Activated CD4-positive, CD25-positive, alpha-beta regulatory T cell treated with anti-CD3 and anti-CD28 coated beads, Interleukin-2, amount 50 U/mL, for 16 hours (primary cell): ENCODE data around the gene FAM53B.

Source experiments
- DNase-seq: peaks from one replicate; pipeline ENCODE4 v3.0.0-alpha.2; 2020; ENCODE audit warnings: low read depth, low spot score

FAM53B gene

GRCh38 chr10:124648738-124649137 lies 95.4 kb downstream of the FAM53B start:
- DNase-seq, result no peak

- DNase-seq, result no peak
Measured at GRCh38 chr10:124648131-124648475, 96.1 kb downstream of the FAM53B start.

- DNase-seq, result no peak
Measured at GRCh38 chr10:124647421-124648130, 96.6 kb downstream of the FAM53B start.

- no peak for DNase-seq
Measured at GRCh38 chr10:124646483-124647352, 97.5 kb downstream of the FAM53B start.

- DNase-seq, result no peak
Measured at GRCh38 chr10:124645467-124646095, 98.6 kb downstream of the FAM53B start.

GRCh38 chr10:124644771-124645415 lies 99.3 kb downstream of the FAM53B start:
- DNase-seq, result no peak

GRCh38 chr10:124644236-124644635 lies 99.9 kb downstream of the FAM53B start:
- DNase-seq, result no peak

- no peak for DNase-seq
Measured at GRCh38 chr10:124643330-124644009, 100.7 kb downstream of the FAM53B start.

GRCh38 chr10:124642088-124642710 lies 102.0 kb downstream of the FAM53B start:
- no peak for DNase-seq

GRCh38 chr10:124641282-124642087 lies 102.7 kb downstream of the FAM53B start:
- DNase-seq, result no peak

GRCh38 chr10:124640538-124641231 lies 103.5 kb downstream of the FAM53B start:
- no peak for DNase-seq

- no peak for DNase-seq
Measured at GRCh38 chr10:124640056-124640455, 104.1 kb downstream of the FAM53B start.

- no peak for DNase-seq
Measured at GRCh38 chr10:124639646-124640045, 104.5 kb downstream of the FAM53B start.

- no peak for DNase-seq
Measured at GRCh38 chr10:124639206-124639605, 105.0 kb downstream of the FAM53B start.

- DNase-seq, result no peak
Measured at GRCh38 chr10:124637746-124638145, 106.4 kb downstream of the FAM53B start.

GRCh38 chr10:124637091-124637700 lies 107.0 kb downstream of the FAM53B start:
- DNase-seq, result no peak

GRCh38 chr10:124636271-124636995 lies 107.7 kb downstream of the FAM53B start:
- DNase-seq, result no peak

GRCh38 chr10:124632566-124632965 lies 111.6 kb downstream of the FAM53B start:
- no peak for DNase-seq
